8988T (cell line): Measurements from ENCODE around the gene ATP11A.
"Not testable (repeated sequence)": the region's sequence is repeated elsewhere in the genome, so short reads cannot be mapped to it uniquely, and the experiment has no call there.

Source experiments
- DNase-seq: peaks from one replicate; pipeline ENCODE4 v3.0.0; 2011

The ATP11A gene

DNA sequence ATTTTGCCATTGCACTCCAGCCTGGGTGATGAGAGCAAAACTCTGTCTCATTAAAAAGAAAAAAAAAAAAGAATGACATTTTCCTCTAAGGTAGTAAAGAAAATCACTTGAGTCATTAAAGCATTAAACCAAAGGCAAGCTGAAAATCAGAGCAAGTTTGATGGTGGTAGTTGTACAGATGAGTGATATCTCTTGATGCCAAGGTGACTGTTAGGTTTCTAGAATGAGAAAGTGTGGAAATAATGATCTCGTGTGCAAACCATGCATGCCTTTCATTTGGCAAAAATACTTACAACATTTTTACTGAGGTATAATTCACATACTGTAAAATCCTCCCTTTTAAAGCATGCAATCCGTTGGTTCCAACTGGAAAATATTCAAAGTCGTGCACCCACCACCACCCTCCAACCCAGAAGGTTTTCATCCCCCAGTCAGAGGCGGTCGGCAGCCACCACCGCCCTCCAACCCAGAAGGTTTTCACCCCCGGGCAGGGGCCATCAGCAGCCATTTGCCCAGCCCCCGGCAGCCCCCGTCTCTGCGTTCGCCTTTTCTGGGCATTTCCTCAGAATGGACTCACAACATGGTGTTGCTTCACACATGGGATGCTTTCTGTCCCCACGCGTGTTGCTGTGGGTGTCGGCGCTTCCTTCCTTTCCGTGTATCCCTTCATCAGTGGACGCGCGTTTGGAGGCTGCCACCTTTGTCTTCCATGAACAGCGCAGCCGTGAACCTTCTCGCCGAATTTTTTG is 90.2 kb downstream of the ATP11A start:
- no peak for DNase-seq

- DNase-seq: no peak
Measured at GRCh38 chr13:112781287-112781686, 91.4 kb downstream of the ATP11A start.

- no peak for DNase-seq
Measured at GRCh38 chr13:112781881-112782361, 92.1 kb downstream of the ATP11A start.

DNA sequence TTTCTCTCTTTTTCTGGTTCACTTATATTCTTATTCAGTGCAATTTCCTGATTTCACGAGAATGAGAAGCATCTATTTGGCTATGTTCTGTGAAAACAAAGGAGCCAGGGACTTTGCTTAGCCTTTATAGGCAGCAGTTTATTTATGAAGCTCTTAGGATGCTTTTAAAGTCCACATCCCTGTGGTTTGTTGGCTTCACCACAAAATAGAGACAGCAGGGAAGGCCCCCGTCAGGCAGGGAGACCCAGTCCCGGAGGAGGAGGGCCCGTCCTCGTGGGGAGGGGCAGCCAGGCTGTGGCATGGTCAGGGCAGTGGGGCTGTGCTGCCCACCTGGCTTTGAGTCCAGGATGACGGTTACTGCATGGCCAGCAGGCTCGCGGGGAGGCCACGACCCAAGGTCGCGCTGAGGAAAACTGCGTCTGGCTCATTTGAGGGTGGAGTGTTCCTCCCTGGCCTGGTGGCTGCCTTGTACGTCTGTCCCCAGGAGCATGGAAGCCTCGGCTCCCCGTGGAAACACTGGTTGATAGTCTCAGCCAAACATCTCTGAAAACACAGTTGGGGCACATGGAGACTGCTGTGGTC is 92.7 kb downstream of the ATP11A start:
- no peak for DNase-seq

DNA sequence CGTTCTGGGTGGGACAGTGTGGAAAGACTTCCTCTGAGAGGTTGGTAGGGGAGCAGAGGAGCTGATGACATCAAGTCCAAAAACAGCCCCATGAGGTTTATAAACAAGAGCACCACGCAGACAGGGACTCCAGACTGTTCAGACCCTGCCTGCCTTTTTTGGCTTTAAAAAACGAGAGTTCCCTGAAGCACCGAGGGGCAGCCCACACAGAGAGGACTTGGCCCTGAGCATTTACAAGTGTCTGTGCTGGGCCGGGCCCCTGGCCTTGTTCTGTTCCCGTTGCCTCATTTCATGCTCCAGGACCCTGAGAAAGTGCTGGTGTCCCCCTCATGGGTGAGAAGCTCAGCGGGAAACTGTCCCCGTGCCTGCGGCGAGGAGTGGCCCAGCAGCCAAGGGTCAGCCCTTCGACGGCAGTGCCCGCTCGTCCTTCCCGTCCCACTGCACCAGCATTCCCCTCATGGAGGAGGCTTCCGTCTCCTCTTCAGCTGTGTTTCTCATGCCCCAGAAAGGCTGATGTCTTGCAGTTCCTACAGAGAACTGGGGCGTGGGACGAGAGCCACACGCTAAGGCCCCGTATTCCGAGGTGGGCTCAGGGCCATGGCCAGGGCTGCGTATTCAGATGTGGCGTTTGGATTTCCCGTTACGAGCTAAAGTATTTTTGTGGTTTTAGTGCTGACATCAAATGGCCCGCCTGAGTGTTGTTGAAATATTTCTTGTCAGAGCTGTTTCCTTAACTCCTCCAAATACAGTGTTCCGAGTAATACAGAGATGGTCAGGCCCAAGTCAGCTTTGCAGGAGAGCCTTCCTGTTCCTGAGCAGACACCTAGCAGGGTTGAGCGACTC is 93.5 kb downstream of the ATP11A start:
- DNase-seq: no peak

DNA sequence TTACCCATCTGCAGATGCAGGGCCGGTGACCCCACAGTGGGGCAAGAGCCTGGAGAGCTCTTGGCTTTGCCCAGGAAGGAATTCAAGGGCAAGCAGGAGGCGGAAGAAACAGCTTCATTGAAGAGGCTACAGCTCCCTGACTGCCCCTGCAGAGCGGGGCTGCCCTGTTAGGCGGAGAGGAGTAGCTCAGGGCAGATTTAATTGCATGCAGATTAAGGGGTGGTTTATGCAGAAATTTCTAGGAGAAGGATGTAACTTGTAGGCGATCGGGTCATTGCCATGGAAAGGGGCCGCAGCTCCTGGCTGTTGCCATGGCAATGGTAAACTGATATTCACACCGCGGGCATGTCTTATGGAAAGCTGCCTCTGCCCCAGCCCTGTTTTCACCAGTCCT is 94.1 kb downstream of the ATP11A start:
- DNase-seq: no peak

DNA sequence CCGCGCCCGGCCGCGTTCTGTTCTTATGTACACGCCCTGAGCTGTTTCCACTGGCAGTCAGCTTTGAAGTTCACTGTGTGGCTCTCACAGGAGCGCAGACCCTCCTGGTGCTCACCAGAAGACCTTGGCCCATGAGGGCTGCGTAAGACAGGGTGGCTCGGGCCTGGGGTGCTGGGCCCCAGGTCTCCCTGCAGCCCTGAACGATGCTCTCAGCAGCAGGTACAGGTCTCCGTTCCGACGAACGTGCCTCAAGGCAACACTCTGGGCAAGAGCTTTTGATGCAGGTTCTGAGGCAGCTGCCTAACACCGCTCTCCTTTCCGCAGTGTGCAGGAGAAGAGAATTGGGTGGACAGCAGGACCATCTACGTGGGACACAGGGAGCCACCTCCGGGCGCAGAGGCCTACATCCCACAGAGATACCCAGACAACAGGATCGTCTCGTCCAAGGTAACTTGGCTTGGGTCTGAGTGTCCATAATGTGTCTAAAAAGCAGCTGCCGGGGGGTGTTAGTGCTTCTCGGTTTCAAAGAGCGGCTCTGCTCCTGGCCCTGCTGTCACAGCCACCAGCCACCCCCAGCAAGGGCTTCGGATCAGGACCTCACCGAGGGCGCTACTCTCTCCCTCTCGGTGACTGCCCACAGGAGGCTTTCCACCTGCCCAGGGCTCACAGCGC is 95.1 kb downstream of the ATP11A start:
- DNase-seq: no peak

DNA sequence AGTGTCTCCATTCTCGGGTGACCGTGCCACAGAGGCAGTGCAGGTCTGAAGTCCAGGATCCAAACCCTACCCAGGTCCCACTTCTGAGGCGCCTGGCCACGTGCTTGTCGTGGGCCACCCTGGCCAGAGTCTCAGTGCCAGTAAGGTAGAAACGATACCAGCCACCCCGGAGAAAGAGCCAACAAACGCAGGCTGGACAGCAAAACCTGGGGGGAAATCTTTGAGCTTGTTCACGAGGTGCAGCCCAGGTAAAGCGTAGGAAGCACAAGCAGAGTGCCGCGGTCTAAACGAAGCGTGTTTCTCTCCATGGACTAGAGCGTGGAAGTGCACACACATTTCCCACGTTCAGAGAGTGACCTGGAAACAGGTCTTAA is 95.6 kb downstream of the ATP11A start:
- no peak for DNase-seq

DNA sequence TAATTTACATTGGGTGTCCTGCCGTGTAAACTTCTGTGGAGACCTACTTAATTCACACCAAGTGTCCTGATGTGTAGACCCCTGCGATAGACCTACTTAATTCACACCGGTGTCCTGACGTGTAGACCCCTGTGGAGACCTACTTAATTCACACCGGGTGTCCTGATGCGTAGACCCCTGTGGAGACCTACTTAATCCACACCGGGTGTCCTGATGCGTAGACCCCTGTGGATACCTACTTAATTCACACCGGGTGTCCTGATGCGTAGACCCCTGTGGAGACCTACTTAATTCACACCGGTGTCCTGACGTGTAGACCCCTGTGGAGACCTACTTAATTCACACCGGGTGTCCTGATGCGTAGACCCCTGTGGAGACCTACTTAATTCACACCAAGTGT is 97.0 kb downstream of the ATP11A start:
- DNase-seq: not testable (repeated sequence)

DNA sequence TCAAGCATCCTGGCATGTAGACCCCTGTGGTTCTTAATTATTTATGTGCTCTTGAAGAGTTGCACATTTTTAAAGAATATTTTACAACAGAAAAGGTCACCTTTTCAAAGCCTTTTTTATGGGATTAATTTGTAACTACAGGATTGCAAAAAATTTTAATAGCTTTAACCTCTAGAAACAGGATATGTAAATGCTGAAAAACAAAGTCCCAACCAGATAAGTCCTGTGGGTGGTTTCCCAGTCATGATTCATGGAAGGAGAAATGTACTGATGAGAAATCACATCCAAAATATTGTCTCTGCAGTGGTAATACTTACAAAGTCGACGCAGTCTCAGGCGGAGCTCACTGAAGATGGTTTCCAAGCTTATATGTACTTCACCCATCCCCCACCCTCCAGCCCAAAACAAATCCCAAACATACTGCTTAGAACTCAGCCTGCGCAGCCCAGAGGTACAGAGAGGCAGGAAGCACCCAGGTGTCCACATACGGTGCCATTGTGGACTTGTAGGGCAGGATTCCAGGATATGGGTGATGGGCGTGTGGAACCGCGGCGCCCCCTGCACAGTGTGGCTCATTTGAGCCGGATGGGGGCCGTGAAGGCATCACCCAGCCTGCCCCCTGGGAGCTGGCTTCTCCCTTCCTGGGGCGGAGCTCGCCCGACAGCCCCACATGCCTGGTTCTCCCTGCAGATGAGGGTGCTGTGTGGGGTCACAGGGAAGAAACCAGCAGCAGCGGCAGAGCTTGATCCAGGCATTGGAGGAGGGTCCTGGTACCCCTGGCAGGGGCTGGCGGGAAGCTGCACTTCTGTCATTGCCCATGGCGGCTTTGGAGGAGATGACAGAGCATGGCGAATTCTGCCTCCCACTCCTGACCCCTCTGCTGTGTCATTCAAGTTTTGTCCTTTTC is 101.2 kb downstream of the ATP11A start:
- no peak for DNase-seq

DNA sequence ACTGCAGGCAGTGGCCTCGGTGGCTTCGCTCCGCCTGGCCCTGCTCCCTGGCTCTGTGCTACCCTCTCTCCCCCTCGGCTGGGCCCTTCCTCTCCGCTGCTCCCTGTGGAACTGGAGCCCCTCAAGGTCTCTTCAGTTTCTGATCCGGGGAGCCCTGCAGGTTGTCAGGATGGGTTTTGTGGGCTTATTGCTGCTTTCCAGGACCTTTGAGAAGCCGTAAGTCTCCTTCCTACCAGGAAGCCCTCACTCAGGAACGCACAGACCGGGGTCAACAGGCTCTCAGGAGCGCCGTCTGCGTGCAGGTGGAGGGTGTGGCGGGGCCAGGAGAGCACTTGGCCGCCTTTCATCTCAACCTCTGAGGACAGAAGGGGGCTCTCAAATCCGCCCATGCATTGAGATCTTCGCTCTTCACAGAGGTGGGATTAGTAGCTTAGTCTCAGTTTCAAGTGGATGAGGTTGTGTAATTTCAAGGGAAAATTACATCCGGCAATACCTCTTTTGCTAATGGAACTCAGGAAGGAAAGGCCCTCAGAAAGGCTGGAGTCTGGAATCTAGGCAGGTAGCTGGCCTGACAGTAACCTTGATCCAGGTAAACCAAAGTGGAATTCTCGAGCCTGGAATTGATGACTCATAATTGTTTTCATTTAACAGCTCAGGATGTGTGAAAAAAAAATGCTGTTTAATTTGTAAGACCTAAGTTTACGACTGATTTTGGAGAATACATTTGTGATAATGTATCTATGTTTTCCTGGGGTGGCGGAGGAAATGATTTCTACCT is 102.0 kb downstream of the ATP11A start:
- DNase-seq: no peak

DNA sequence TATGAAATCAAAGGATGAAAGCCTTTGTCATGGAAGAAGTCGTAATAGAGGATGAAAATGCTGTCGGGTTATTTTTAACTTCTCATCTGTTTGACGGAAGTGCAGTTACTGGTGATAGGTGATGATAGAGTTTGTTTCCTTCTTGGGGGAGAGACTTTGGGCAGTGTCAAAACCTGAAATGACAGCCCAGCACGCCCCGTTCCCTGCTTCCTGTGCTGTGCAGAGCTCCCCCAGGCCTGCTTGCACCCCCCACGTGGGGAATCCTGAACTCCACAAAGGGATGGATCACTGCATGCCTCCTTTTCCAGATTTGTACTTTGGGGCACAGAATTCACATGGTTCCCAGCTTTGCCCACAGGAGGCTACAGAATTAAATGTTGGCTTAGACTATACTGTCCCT is 102.7 kb downstream of the ATP11A start:
- no peak for DNase-seq

- DNase-seq: no peak
Measured at GRCh38 chr13:112793545-112794445, 104.0 kb downstream of the ATP11A start.

- DNase-seq: no peak
Measured at GRCh38 chr13:112795277-112795676, 105.4 kb downstream of the ATP11A start.

DNA sequence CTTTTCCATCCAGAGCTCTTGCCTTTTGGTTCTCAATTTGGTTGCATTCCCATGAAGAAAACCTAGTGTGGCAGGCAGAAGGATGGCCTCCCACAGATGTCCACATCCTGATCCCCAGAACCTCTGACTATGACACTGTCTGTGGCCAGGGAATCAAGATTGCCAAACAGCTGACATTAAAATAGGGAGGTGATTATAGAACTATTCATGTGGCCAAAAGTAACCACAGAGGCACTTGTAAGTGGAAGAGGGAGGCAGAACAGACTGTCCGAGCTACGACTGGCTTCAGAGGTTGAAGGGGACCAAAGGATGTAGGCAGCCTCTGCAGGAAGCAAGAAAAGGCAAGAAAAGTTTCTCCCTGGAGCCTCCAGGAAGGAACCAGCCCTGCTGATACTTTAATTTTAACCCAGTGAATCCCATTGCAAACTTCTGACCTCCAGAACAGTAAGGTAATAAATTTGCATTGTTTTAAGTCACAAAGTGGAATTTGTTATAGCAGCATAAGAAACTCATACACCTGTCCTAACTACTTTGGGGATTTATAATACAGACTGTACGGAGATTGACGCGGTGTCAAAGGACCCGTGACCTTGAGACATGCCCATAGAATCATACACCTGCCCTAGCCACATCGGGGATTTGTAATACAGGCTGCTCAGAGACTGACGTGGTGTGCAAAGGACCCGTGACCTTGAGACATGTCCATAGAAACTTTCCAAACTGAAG is 106.5 kb downstream of the ATP11A start:
- DNase-seq: no peak

DNA sequence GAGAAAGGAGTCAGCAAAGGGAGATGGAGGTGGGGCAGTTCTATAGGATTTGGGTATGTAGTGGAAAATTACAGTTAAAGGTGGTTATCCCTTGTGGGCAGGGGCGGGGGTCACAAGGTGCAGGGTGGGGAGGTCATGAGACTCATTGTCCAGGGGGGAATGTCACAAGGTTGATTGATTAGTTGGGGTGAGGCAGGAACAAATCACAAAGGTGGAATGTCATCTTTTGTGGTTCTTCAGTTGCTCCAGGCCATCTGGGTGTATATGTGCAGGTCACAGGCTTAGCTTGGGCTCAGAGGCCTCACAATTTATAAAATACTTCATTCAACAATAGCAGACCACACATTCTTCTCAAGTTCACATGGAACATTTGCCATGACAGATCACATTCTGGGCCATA is 109.6 kb downstream of the ATP11A start:
- DNase-seq: no peak

GRCh38 chr13:112800057-112800456 is 110.2 kb downstream of the ATP11A start:
- DNase-seq: no peak

DNA sequence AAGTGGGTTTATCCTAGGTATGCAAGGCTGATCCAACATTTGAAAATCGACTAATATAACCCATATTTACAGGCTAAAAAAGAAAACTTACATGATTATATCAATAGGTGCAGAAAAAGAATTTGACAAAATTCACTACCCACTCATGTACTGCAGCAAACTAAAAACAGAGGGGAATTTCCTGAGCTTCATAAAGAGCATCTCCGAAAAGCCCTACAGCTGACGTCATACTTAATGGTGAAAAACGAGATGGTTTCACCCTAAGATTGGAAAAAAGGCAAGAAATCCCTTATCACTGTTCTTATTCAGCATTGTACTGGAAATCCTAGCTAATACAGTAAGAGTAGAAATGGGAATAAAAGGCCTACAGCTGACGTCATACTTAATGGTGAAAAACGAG is 111.0 kb downstream of the ATP11A start:
- not testable (repeated sequence) for DNase-seq

DNA sequence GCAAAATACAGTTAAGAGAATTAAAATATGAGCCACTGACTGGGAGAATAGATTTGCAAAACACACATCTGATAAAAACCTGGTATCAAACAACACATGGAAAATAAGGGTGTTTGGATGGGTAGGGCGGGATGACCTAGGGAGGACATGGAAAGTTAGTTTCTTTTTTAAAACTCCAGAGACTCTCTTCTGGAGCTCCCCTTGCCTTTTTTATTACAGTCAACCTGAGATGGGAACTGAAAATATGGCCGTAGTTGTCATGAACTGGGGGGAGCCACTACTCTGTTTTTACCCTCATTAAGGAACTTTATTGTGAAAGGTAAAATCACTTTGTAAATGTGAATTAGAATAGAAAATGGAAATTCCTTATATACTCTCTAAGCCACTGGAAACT is 113.0 kb downstream of the ATP11A start:
- DNase-seq: no peak

- DNase-seq: no peak
Measured at GRCh38 chr13:112803422-112803821, 113.6 kb downstream of the ATP11A start.
